Fibroblast of skin of scalp (primary cell): ENCODE results near the gene PIAS4.

Experiments used
- DNase-seq: peaks from one replicate; pipeline ENCODE4 v3.0.0-alpha.2; 2013

PIAS4 gene

GRCh38 chr19:4080473-4080872 is 72.9 kb downstream of the PIAS4 start:
- DNase-seq = no peak

GRCh38 chr19:4081441-4082129 is 74.0 kb downstream of the PIAS4 start:
- peak; percentile 22 for DNase-seq

DNA sequence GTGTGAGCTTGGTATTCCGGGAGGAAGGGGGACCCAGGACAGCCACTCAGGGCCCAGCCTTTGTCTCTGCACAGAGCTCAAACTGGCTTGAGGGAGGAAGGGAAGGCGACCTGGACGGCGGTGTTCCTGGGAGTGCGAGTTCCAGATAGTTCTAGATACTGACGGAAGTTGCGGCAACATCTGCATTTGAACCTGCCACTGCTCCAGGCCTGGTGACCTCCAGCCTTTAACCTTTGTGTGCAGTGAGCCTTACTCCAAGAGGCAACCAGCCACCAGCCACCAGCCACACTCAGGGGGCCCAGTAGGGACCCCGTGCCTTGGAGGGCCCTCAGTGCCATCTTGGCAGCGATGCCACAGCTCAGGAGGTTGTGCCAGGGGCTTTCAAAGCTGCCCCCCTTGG is 74.6 kb downstream of the PIAS4 start:
- DNase-seq = no peak

DNA sequence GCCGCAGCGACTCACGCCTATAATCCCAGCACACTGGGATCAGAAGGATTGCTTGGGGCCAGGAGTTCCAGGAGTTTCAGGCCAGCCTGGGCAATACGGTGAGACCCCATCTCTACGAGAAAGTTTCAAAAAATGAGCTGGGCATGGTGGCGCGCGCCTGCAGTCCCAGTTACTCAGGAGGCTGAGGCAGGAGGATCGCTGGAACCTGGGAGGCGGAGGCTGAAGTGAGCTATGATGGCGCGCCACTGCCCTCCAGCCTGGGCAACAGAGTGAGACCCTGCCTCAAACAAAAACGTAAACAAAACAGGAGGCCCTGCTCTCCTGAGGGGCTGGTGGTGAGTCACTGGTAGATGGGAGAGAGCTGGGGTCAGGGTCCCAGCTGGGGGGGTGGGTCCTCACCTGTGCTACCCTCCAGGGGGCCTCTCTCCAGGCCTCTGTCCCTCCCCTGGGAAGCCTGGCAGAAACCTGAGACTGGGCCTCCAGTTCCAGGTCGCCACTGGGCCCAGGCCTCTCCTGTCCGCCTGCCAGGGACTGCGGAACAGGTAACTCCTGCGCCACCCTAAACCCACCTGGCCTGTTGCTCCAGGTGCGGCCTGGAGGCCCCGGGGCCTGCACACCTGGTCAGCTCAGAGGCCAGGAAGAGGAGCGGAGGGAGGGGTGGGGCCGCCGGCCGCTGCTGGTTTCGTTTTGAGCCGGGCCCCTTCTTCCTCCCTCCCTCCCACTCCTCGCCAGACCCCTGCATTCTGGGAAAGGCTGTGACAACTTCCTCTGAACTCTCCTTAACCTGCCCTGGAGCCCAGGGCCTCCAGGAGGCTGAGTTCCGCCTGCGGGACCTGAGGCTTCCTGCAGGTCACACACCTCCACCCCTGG is 76.4 kb downstream of the PIAS4 start:
- DNase-seq = no peak

- DNase-seq = no peak
Measured at GRCh38 chr19:4084547-4084877, 77.0 kb downstream of the PIAS4 start.

DNA sequence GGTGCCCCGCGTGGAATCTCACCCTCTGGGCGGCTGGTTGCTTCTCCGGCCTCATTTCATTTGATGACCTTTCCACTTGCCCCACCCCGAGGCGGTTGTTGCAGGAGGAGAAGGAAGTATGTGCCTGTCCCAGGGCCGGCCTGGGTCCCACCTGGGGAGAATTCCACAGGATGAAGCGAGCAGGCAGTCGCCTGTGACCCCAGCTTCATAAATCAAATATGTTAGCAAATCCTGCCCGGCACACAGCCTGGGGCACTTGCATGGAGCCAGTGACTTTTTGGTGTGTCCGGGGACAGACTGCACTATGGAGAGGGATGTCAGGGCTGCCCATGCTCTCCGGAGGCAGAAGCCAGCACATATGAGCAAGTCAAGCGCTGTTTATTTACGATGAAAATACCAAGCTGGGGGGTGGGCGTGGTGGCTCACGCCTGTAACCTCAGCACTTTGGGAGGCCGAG is 78.9 kb downstream of the PIAS4 start:
- DNase-seq = no peak

DNA sequence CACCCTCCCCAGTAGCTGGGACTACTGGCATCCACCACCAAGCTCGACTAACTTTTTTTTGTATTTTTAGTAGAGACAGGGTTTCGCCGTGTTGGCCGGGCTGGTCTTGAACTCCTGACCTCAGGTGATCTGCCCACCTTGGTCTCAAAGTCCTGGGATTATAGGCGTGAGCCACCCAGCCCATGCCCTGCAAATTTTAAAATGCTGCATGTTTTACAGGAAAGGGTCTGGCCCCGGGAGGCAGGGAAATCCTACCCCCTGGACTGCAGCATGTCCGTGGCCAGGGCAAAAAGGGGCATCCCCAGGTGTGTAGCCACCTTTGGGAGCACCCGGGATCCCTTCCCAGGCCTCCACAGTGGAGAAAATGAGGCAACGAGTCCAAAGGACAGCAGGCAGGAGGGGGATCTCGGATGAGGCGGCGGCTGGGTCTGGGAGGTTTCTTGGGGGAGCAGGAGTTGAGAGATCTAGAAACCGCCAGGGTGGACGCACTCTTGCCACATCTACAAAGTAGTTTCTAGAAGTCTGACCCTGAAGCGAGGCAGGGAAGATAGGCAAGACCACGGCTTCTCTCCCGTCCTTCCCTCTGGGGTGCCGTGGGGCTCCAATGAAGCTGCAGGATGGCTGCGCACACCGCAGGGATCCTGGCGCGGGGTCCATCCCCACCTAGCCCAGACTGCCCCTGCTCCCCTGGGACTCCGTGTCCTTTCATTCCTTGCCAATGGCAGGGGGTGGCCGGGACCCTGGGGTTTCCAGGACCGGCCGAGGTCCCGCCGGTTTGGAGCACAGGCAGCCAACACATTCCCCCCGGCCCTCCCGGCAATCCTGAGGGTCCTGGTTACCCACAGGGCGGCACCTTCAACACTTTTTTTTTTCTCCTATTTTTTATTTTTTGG is 80.5 kb downstream of the PIAS4 start:
- DNase-seq = no peak

DNA sequence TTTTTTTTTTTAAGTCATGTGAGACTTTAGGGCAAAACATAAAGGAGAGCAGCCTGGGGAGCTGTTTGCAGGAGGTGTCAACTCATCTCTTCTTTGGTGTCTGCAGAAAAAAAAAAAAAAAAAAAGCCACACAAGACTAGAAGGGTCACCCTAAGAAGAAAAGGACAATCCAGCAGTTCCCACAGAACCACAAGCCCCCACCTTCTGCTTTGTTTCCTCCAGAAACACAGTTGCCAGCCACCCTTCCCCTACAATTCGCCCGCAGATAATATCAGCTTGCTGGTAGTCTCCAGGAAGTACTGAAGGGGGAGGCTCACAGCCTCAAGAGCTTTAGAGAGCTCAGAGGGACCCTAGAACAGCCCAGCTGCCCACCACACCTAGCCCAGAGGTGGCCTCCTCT is 81.4 kb downstream of the PIAS4 start:
- DNase-seq = no peak
